ENCODE results near the gene ITPRID1.

ITPRID1 gene

DNA sequence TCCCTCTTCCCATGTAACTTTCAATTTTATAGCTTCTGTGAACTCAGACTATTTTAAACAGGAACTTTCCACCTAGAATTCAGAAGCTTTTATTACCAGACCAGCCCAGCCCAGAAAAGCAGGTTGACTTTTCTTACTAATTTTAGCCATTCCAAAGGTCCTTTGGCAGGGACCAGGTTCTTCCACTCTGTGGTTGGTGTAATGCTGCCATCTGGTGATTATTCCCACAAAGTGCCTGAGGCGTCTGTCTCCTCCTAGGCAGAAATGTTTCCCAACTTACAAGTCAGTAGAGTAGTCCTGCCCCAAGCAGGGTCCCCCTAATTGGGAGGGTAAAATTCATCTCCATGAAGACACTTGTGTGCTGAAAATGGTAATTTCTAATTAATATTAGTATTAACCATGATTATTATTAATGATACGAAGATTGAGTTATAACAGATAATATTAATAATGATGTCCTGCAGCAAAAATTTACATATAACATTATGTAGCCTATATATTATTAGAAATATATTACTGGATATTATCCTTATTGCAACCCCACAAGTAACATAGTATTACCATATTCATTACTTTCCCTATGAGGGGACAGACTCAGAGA is 120.1 kb downstream of the ITPRID1 start:
- peak; percentile 46 for DNase-seq (ENCODE audit: low read depth)

DNA sequence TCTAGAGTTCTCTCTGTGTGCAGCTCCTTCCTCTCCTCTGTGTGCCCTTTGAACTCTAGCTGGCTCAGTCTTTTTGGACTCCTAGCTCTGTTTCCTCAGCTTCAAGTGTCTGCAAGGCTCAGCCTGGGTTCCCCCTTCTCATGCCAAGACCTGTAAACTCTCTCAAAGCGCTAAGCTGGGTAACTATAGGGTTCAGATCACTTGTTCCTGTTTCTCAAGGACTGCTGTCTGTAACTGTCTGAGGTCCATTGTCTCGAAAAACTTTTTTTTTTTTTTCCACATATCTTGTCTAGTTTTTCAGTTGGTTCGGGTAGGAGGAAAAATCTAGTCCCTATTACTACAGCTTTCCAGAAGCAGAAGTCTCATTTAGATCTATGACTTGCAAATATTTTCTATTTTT is 126.5 kb downstream of the ITPRID1 start:
- no peak for DNase-seq (ENCODE audit: low read depth)

DNA sequence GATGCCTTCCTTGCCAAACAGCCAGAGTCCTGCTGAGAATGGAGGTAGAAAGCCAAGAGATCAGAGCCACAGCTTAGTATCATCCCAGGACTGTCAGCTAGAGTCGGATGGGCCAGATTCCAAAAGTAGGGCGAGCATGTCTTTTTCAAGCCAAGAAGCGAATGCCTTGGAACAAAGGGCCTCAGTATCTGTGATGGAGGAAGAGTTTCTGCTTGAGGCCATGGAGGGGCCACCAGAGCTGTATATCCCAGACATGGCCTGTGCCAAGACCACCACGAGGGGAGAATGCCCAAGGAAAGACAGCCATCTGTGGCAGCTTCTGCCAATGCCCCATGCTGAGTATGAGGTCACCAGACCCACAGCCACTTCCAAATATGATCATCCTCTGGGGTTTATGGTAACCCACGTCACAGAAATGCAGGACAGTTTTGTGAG is 128.8 kb downstream of the ITPRID1 start:
- no peak for DNase-seq (ENCODE audit: low read depth)

DNA sequence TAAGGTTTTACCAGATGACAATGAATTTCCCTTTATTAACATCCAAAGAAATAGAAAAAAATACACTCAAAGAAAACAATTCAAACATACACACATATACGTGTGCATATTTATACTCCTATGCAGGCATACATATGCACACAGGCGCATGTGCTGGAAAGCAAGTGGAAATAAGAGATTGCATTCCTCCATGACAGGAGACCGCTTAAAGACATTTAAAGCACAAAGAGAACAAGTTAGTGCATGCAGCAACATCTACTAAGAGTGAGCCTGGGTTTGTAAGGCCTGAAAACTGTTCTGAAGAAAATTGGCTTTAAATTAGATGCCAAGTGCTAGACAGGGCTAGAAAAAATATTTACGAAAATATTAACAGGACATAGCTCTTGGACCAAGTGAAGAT is 133.1 kb downstream of the ITPRID1 start:
- no peak for DNase-seq (ENCODE audit: low read depth)

DNA sequence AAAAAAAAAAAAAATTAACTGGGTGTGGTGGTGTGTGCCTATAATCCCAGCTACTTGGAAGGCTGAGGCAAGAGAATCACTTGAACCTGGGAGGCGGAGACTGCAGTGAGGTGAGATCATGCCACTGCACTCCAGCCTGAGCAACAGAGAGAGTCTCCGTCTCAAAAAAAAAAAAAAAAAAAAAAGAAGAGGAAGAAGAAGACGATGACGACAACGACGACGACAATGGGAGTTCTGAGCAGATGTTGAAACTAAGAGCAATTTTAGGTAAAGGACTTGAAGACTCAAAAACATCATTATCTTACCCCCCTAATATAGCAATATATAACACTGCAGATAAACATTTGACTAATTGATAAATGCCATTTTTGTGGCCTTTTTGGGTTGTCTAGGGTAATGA is 133.6 kb downstream of the ITPRID1 start:
- DNase-seq (ENCODE audit: low read depth): no peak

DNA sequence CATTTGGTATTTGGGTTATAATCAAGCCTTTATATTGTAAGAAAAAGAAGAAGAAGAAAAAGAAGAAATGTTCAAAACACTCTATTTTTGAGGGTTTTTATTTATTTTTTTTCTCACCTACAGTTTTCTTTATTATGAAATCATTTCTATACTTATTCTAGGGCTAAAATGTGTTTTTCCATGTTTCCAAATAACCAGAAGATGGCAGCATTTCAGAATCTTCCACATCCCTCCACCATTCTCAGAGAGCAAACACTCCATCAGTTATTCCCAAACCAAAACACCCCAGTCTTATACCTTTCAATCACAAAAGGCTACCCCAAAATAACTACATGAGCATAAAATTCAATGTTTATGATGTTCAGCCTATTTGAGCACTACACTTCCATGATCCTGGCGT is 134.4 kb downstream of the ITPRID1 start:
- no peak for DNase-seq (ENCODE audit: low read depth)

DNA sequence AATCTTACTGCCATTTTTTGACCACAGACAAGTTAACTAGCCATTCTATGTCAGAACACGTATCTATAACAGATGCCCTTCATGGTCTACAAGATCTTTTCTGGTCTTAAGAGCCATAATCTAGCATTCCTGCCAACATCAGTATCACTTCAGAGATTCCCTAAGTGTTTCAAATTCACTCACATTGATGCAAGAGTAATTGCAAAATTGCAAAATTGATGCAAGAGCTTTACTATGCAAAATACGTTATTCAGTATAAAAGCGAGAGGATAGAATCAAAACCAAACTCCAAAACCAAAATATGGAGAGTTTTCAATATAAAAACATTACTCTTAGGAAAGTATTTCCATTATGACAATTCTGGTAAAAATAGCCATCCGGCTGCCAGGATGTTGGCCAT is 135.0 kb downstream of the ITPRID1 start:
- DNase-seq (ENCODE audit: low read depth): no peak

DNA sequence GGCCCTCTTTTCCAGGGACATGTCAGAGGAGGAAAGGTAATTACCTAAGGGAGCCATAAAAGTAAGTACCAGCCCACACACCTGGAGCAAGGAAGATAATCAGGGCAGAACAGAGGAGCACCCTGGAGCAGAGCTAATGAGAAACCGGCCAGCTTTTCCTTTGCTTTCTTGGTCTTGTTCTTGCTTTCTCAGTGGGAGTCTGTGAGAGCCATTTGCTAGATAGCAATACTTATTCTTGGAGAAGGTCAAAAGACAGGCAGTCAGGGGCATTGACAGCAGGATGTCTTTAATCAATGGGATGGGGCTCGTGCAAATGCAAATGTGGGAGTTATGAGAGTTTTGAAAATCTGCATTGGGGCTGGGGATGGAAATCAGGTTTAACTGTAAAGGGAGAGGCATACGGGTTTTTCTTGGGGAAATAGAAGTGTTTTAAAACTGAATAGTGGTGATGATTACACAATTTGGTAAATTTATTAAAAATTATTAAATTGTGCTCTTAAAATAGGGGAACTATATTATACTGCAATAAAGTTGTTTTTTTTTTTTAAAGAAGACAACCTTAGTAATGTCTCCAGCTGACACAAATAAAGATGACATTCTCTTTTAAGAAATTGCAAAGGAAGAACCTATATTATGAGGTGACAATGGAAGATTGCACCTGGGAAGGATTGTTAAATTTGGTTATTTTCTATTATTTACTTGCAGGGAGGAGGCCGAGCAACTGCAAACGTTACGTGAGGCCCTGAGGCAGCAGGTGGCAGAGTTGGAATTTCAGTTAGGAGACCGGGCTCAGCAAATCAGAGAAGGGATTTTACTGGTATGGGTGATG is 137.6 kb downstream of the ITPRID1 start:
- no peak for DNase-seq (ENCODE audit: low read depth)

DNA sequence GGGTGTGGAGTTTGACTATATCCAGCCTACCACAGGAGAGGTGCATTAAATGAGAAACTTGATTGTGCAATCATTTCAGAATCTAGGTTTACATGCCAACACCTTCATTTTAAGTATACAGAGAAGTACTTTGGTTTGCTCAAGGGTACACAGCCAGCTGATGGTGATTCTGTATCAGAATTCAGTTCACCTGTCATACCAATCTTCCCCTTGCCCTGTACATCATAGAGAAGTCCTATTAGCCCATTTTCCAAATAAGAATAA is 138.1 kb downstream of the ITPRID1 start:
- DNase-seq (ENCODE audit: low read depth): no peak

DNA sequence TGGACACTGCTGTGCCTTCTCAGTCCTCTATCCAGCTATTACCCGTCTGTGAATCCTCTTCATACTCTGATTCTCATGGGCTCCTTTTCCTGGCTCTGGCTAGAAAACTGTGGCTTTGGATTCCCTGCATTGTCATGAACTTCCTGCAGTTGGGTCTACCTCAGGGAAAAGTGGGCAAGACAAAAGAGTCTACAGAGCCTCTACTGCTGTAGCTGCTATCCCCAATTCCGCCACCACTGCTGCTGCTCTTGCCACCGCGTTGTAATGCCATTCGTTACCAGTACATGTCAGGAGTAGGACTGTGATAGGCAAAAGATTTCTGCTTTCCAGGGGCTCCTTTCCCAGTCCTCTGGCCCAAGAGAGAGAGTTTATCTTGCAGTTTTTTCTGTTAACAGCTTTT is 149.2 kb downstream of the ITPRID1 start:
- no peak for DNase-seq (ENCODE audit: low read depth)

DNA sequence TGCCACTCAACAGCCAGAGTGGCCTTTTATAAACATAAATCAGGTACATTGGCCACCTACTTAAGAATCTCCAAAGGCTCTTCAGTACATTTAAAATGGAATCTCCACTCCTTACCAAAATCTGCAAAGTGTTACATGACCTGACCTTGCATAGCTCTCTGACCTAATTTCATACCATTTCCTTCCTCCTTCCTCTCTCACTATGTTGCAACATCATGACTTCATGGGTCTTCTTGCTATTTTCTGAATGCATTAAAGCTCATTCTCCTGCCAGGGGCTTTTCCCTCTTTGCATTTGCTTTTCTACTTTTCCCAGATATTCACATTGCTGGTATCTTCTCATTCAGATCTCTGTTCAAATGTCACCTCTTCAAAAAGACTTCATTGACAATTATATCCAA is 151.0 kb downstream of the ITPRID1 start:
- no peak for DNase-seq (ENCODE audit: low read depth)

DNA sequence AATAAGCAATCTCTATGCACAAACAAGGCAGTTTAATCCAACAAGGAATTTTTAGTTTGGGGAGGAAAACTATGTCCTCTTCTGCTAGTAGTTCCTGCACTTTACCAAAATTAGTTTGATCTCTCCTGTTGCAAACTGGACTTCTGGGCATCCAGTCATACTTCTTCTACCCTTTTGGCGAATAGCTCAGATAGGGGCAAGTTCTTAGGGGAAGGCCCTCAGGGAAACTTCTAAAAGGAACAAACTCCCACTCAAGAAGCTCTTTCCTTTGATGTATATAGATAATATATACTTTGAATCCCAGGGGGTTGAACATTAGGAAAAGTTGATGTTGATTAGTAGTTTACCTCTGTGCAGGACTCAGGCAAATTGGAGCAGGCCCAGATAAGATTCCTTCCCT is 151.7 kb downstream of the ITPRID1 start:
- no peak for DNase-seq (ENCODE audit: low read depth)

DNA sequence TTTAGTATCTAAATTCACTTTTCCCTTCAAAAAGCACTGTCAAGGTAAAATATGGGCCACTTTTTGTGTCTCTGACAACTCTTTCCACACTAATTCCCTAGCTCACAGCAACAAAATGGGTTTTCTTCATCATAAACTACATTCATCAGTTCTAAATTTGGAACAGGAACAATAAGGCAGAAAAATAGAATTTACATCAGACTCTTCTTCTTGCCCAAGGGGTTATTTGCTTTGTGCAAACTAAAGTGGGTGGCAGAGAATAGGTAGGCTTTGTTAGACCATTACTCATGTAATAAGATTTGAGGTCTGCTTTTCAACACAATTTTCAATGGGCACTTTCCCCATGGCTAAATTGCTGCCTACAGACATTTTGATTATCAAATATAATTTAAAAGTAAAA is 155.6 kb downstream of the ITPRID1 start:
- no peak for DNase-seq (ENCODE audit: low read depth)

DNA sequence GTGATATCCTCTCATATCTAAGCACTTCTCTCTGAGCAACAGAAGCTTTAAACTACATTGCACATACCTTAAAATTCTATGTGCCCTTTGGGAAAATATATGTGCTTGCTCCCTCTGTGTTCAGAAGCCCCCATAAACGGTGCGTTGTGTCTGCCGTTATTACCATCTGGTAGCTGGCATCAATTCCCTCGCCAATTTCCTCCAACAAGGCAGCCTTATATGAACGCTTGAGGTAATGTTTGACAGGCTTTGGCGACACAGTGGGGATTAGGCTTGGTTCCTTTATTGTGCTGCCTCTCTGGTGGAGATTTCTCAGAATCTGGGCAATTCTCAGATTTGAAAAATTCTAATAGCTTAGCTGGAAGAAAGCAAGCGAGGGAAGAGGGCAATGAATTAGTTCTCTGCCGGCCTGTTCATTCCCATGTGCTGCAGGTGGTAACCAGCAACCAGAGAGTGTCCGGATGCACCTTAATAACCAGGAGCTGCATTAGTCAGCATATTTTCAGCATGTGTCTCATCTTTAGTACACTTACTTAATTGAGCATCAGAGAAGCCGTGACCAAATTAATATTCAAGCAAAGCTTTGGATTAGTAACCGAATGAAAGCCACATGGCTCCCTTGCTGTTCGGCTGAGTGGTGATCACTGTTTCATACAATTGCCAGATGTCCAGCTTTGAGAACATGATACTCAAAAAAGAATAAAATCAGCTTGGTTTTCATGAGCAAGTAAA is 165.8 kb downstream of the ITPRID1 start:
- no peak for DNase-seq (ENCODE audit: low read depth)

DNA sequence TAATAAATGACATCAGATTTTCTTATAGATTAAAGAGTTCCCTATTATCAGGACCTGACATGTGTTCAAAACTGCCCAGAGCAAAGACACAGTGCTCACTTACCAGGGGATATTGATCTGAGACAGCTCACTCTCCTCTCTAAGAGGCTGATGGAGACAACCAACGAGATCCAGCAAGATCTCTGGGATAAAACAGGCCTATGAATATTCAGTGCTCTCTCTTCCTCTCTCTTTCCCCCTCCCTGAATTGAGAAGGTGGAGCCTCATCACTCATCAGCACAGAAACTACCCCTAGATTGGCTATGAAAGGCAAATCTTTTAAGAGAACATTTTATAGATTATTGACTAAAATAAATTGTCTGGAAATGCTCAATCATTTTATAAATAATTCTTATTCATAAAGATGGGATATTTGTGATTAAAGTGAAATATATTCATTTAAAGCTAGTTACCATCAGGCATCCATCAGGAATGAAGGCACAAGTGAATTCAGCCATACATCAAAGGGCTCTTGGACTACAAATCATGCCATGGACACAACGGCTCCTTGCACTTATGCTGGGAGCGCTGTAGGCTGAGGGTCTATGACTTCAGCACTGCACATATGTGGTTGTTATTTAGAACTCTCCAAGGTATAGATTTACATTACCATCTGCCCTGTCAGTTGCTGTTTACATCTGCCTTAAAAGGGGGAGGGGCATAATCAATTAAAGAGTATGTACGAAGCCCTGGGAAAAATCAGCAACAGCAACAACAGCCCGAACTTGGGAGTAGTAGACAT is 169.7 kb downstream of the ITPRID1 start:
- no peak for DNase-seq (ENCODE audit: low read depth)

DNA sequence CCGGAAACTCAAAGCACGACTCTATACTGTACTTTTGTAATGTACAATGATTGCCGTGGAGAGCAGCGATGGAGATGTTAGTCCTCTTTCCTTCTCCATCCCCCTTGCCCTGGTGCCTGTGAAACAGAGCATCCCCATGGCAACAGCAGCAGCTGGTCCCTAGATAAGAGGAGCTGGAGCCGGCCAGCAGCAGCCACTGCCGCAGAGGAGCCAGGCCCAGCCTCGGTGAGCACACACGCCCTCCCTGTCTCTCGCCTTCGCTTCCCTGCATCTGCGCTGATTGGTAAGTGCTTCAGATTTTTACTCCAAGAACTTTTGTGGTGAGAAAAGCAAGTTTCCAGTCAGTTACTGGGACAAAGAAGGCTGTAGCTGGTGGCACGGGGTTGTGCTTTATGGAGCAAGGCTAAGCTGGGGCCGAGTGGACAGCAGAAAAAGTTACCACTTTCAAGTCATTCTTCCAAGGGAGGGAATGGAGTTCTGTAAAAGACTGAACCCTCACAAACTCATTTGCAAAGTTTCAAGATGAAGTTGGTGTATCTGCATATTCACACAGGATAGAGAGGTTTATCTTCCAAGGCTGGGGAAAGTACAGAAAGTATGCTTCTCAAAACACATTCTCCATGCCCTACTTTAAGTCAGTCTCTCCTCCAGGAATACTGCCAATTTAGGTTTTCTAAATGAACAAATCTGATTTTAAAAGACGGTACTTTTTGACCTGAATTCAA is 173.3 kb downstream of the ITPRID1 start, which contains the start of gene PPP1R17:
TSS of gene PPP1R17 (plus strand) at position 192 of the 725 bp plus-strand sequence. CDS start 5,227 bp downstream, outside the sequence.
- no peak for DNase-seq (ENCODE audit: low read depth)

DNA sequence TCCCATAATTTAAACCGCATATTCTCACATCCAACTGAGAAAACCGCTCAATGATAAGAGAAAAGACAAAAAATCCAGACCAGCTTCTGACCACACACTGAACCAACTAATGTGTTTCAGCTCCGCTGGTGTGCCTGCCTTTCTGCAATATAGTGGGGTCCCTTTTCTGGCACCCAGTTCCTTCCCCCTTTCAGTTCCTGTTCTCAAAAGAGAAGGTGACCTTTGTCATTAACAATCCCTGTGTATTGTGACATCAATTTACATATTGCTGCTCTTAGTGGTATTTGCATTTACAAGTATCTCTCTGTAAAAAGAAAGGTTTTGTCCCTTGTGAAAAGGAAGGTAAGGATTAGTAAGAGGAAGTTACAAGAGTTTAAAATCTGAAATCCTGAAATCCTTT is 174.5 kb downstream of the ITPRID1 start:
- no peak for DNase-seq (ENCODE audit: low read depth)

DNA sequence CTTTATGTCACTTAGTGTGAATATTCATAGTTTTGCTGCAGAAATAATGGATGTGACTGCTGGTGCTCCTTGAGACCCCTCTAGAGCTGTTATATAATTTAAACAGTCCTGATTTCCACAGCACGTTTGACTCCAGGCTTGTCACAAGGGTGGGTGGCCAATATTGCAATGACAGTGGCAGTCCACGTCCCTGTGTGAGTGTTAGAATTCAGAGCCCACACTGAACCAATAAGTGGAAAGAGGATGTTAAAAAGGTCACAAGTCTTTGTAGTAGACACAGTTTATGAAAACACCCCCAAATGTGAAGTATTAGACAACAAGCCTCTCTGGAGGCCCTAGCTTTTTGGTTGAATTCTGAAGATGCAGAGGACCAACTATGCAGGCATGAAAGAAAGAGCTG is 175.1 kb downstream of the ITPRID1 start:
- no peak for DNase-seq (ENCODE audit: low read depth)

DNA sequence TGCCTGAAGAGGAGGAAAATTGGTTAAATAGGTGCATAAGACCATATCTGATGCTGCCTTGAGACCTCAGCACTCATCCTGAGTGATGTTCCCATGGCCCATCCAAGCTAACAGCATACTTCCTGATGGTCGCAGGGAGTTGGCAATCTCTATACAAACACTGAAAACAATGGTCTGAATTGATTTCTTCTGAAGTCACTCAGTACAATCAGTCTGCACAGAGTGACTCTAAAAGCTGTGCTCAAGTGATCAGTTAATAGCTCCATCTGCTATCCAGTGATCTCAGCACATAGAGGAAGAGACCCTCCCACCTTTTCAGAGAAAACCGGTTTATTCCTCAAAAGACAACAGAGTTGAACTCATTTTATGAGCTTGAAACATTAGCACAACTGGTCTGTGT is 177.0 kb downstream of the ITPRID1 start:
- no peak for DNase-seq (ENCODE audit: low read depth)

DNA sequence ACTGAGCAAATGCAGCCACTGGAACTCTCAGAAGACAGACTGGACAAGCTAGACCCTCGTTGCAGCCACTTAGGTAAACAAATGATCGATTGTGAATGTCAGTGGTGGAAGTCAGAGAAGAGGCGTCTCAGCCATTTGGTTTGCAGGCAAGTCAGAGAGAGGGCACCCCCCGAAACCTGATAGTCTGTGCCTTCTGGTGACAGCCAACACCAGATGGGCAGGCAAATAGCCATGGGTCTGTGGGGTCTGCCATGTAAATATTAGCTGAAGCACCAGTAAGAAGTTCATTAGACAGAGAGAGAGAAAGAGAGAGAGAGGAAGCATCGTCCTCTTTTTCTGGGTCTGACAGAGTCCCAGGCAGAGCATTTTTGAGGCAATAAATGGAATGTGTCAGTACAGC is 178.6 kb downstream of the ITPRID1 start:
- no peak for DNase-seq (ENCODE audit: low read depth)

DNA sequence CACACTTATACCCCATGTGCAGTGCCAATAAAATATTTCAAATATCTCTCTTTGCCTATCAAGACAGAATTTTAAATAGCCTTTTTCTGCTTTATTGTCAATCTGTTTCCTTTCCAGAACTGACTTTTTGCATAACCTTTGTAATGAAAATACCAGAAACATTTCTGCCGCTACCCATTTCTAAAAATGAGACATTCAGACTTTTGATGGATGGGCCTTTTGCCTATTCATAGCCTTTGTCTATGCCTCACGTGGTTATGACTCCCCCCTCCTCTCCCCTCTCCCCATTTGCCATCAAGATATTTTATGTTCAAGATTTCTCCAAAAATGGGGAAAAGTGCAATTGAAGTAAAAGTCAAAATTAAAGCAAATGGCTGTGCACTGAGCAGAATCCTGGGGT is 179.0 kb downstream of the ITPRID1 start:
- no peak for DNase-seq (ENCODE audit: low read depth)
